WI38 (cell line): ENCODE results near the gene MTFR1L.

ENCODE experiments used
- H3K4me3 ChIP-seq: 2 replicates; pipeline ENCODE4 v1.5.1; 2011; ENCODE audit warnings: low read depth, mild to moderate bottlenecking, control low read depth, low read length
- TF ChIP-seq, protein P1 (sequence below): IDR thresholded peaks from 2 replicates; pipeline ENCODE4 v1.5.1; 2012; ENCODE audit warnings: low read depth, mild to moderate bottlenecking, control low read depth, low read length

The MTFR1L gene

DNA sequence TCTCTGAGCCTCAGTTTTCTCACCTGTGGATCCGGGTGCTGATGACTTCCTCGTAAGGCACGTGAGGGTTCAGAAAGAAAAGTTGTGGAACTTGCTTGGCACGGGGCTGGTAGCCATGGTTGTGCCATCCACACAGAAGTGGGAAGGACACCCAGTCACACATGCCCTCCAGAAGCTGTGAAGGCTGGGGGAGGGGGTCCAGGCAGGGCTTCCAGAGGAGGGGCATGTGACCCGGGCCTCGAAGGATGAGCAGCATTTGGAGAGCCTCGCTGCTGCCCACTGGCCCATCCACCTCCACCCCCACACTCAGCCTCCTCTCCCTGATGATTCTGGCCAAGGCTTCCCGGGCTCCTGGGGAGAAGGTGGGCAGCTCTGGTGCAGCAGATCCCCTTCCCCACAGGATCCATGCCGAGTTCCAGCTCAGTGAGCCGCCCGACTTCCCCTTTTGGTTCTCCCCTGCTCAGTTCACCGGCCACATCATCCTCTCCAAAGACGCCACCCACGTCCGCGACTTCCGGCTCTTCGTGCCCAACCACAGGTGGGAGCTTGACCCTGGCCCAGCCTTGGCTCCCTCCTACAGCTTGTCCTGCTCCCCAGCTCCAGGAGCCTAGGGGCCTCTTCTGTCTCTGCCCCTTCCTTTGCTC is 10.3 kb upstream of the MTFR1L start:
- no peak overlapping the region for H3K4me3 ChIP-seq
- TF ChIP-seq, protein P1, sequence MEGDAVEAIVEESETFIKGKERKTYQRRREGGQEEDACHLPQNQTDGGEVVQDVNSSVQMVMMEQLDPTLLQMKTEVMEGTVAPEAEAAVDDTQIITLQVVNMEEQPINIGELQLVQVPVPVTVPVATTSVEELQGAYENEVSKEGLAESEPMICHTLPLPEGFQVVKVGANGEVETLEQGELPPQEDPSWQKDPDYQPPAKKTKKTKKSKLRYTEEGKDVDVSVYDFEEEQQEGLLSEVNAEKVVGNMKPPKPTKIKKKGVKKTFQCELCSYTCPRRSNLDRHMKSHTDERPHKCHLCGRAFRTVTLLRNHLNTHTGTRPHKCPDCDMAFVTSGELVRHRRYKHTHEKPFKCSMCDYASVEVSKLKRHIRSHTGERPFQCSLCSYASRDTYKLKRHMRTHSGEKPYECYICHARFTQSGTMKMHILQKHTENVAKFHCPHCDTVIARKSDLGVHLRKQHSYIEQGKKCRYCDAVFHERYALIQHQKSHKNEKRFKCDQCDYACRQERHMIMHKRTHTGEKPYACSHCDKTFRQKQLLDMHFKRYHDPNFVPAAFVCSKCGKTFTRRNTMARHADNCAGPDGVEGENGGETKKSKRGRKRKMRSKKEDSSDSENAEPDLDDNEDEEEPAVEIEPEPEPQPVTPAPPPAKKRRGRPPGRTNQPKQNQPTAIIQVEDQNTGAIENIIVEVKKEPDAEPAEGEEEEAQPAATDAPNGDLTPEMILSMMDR, result no peak

DNA sequence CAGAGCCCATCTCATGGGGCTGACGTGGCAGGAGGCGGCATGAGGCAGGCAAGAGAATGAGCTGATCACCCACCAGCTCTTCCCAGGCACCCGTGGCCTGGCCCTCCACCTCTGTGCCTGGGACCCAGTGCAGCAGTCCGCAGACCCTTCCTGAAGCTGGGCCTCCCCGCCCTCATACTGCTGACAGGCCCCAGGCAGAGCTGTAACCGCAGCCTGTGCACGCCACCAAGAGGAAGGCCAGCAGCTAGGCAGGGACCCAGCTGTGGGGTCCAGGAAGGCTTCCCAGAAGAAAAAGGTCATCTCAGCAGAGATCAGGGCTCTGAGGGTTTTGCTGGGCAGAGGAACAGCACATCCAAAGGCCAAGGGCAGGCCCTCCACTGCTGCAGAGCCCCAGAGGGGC is 9.8 kb upstream of the MTFR1L start:
- TF ChIP-seq, protein P1, result no peak
- H3K4me3 ChIP-seq, result no peak overlapping the region

DNA sequence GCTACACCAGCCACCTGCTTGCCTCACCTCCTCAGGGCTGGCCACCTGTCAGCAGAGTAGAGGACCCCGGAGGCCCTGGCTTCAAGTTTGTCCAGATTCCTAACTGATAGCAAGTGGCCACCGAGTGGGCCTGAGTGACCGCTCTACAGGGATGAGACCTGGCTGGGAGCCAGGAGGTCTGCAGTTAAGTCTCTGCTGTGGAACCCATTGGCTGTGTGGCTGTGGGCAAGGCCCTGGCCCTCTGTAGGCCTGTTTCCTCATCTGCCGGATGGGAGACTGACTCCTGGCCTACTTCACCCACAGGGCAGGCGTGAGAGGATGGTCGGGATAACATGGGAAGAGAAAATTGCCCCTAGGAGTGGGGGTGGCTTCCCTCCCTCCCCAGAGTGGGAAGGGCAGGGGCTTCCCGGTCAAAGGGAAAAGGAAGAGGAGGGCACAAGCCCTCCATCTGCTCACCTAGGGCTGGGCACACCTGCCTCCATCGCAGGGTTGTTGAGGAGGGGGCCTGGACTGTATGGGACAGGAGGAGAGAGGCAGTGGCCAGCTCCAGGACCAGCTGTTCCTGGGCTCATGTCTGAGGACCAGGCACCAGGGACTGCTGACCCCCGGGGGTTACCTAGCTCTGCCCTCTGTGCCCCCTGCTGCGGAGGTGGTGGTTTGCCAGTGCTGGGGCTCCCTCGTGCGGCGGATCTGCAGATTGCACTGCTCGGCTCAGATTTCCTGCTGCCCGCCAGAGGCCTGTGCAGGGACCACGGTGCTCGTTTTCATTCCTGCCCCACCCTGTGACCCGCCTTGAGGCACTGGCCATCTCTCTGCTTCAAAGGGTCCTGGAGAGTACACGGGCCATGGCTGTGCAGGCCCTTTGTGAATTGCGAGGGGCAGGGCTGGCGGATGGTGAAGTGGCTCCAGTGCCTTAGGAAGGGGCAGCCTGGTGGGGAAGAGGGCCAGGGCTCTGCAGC is 9.1 kb upstream of the MTFR1L start:
- TF ChIP-seq, protein P1, result peak; percentile 81
- no peak overlapping the region for H3K4me3 ChIP-seq

- TF ChIP-seq, protein P1, result no peak
- H3K4me3 ChIP-seq, result no peak overlapping the region
Observed at GRCh38 chr1:25811384-25812082, 8.2 kb upstream of the MTFR1L start.

- TF ChIP-seq, protein P1, result no peak
Observed at GRCh38 chr1:25813071-25813733, 6.6 kb upstream of the MTFR1L start.

DNA sequence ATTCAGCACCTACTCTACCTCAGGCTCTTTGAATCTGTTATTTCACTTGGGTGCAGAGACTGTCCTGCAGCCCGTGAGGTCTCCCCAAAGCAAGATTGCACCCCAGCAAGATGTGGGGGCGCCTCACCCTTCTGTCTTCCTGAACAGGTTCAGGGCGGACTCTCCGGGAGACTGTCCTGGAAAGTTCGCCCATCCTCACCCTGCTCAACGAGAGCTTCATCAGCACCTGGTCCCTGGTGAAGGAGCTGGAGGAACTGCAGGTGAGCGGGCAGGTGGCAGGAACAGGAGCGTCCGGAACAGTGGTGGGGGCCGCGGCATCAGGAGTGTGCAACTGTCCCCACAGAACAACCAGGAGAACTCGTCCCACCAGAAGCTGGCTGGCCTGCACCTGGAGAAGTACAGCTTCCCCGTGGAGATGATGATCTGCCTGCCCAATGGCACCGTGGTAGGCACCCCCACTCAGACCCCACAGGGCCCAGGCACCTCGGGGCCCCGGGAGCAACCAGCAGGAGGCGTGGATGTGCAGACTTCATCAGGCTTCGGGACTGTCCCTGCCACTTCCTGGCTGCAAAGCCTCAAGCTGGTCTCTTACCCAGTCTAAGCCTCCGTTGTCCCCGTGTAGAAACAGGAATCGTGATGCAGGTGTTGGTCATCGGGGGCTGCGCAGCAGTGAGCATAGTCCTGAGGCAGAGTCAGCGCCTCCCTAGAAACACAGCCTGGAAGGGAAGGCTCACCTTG is 5.9 kb upstream of the MTFR1L start:
- TF ChIP-seq, protein P1, result no peak
- no peak overlapping the region for H3K4me3 ChIP-seq

More at GRCh38 chr1:25813071-25813733, 6.6 kb upstream of the MTFR1L start:
- H3K4me3 ChIP-seq, result no peak overlapping the region
